Body of pancreas (tissue), 4 donors: ENCODE measurements around the gene TTC28.

Experiments used
- POLR2A ChIP-seq, 3 donors: fragments of 450-650 bp; IDR thresholded peaks; one replicate each; pipeline ENCODE4 v1.6.1; 2016; ENCODE audit warnings: antibody characterized with exemption in 3 of 3, mild to moderate bottlenecking in 2 of 3
- TF ChIP-seq, protein P1 (sequence below), 7 experiments: fragments of 450-650 bp in 4 of 7; fragments of 200-600 bp in 3 of 7; sonication (generic) in 3 of 7; IDR thresholded peaks; one replicate each; pipeline ENCODE4 v1.5.1; 2016 to 2019; ENCODE audit warnings: antibody characterized with exemption in 7 of 7

DNA sequence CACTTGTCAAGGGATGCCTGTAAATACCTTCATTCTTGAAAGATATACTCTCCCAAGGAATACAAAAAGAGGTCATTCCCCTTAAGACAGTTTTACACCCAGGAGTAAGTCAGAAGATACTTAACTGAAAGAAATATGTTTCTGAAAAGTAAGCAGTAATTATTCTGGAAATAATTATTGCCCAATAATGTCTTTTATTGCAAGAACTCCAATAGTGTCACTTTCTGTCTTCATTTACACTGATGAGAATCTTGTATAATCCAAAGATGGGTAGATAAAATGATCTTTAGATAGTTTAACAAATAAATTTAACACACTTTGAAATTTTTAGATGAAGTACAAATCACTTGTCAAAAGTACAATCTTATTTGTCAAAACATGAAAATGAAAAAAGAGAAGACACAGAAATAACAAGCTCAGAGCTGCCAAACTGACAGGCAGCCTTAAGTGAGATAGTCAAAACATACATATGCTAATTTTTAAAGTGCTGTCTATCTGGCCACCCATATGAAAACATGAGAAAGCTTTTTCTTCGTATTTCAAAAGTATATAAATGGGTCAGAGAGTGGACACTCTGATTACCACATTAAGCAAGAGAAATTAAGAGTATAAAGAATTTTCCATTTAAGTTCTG lies 225.1 kb downstream of the TTC28 start:
- TF ChIP-seq, protein P1, sequence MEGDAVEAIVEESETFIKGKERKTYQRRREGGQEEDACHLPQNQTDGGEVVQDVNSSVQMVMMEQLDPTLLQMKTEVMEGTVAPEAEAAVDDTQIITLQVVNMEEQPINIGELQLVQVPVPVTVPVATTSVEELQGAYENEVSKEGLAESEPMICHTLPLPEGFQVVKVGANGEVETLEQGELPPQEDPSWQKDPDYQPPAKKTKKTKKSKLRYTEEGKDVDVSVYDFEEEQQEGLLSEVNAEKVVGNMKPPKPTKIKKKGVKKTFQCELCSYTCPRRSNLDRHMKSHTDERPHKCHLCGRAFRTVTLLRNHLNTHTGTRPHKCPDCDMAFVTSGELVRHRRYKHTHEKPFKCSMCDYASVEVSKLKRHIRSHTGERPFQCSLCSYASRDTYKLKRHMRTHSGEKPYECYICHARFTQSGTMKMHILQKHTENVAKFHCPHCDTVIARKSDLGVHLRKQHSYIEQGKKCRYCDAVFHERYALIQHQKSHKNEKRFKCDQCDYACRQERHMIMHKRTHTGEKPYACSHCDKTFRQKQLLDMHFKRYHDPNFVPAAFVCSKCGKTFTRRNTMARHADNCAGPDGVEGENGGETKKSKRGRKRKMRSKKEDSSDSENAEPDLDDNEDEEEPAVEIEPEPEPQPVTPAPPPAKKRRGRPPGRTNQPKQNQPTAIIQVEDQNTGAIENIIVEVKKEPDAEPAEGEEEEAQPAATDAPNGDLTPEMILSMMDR (IDR thresholded peaks at IDR 0.05) = no peak
- no peak for TF ChIP-seq POLR2A (IDR thresholded peaks at IDR 0.05)
